Measurements from ENCODE around the gene RCOR1.

Gene RCOR1

GRCh38 chr14:102668291-102668873, 75.9 kb downstream of the RCOR1 start:
- DNase-seq (ENCODE audit: extremely low read depth in 1 of 2, low read depth in 1 of 2), result no peak

- DNase-seq (ENCODE audit: extremely low read depth in 1 of 2, low read depth in 1 of 2), result no peak
These were observed 79.0 kb downstream of the RCOR1 start for GRCh38 chr14:102671410-102671809.

- no peak for DNase-seq (ENCODE audit: extremely low read depth in 1 of 2, low read depth in 1 of 2)
These were observed 80.0 kb downstream of the RCOR1 start for GRCh38 chr14:102672410-102672960.

- DNase-seq (ENCODE audit: extremely low read depth in 1 of 2, low read depth in 1 of 2), result no peak
These were observed 82.9 kb downstream of the RCOR1 start for GRCh38 chr14:102675396-102675795.

GRCh38 chr14:102678394-102678793, 85.9 kb downstream of the RCOR1 start:
- no peak for DNase-seq (ENCODE audit: extremely low read depth in 1 of 2, low read depth in 1 of 2)

GRCh38 chr14:102683399-102684297, 91.2 kb downstream of the RCOR1 start:
- no peak for DNase-seq (ENCODE audit: extremely low read depth in 1 of 2, low read depth in 1 of 2)

GRCh38 chr14:102684298-102684663, 91.8 kb downstream of the RCOR1 start:
- DNase-seq (ENCODE audit: extremely low read depth in 1 of 2, low read depth in 1 of 2), result no peak

GRCh38 chr14:102686196-102686801, 93.8 kb downstream of the RCOR1 start:
- DNase-seq (ENCODE audit: extremely low read depth in 1 of 2, low read depth in 1 of 2), result no peak

GRCh38 chr14:102688290-102688689, 95.8 kb downstream of the RCOR1 start:
- no peak for DNase-seq (ENCODE audit: extremely low read depth in 1 of 2, low read depth in 1 of 2)

- DNase-seq (ENCODE audit: extremely low read depth in 1 of 2, low read depth in 1 of 2), result no peak
These were observed 98.2 kb downstream of the RCOR1 start for GRCh38 chr14:102690509-102691286.

- DNase-seq (ENCODE audit: extremely low read depth in 1 of 2, low read depth in 1 of 2), result no peak
These were observed 99.3 kb downstream of the RCOR1 start for GRCh38 chr14:102691763-102692162.

GRCh38 chr14:102692334-102692733, 99.9 kb downstream of the RCOR1 start:
- no peak for DNase-seq (ENCODE audit: extremely low read depth in 1 of 2, low read depth in 1 of 2)

- DNase-seq (ENCODE audit: extremely low read depth in 1 of 2, low read depth in 1 of 2), result no peak
These were observed 100.7 kb downstream of the RCOR1 start for GRCh38 chr14:102693006-102693755.

GRCh38 chr14:102694530-102695166, 102.2 kb downstream of the RCOR1 start:
- peak in 1 of 2 donors; percentile 21 for DNase-seq (ENCODE audit: extremely low read depth in 1 of 2, low read depth in 1 of 2)

GRCh38 chr14:102695167-102695555, 102.7 kb downstream of the RCOR1 start:
- no peak for DNase-seq (ENCODE audit: extremely low read depth in 1 of 2, low read depth in 1 of 2)

- no peak for DNase-seq (ENCODE audit: extremely low read depth in 1 of 2, low read depth in 1 of 2)
These were observed 103.9 kb downstream of the RCOR1 start for GRCh38 chr14:102696332-102696731.

- DNase-seq (ENCODE audit: extremely low read depth in 1 of 2, low read depth in 1 of 2), result no peak
These were observed 104.5 kb downstream of the RCOR1 start for GRCh38 chr14:102696856-102697495.

- no peak for DNase-seq (ENCODE audit: extremely low read depth in 1 of 2, low read depth in 1 of 2)
These were observed 105.1 kb downstream of the RCOR1 start for GRCh38 chr14:102697501-102697900.

- DNase-seq (ENCODE audit: extremely low read depth in 1 of 2, low read depth in 1 of 2), result no peak
These were observed 107.1 kb downstream of the RCOR1 start for GRCh38 chr14:102699416-102700110.
